ENCODE results near the gene INVS.
"Not testable (repeated sequence)": the region's sequence is repeated elsewhere in the genome, so short reads cannot be mapped to it uniquely, and the experiment has no call there.

Gene INVS

DNA sequence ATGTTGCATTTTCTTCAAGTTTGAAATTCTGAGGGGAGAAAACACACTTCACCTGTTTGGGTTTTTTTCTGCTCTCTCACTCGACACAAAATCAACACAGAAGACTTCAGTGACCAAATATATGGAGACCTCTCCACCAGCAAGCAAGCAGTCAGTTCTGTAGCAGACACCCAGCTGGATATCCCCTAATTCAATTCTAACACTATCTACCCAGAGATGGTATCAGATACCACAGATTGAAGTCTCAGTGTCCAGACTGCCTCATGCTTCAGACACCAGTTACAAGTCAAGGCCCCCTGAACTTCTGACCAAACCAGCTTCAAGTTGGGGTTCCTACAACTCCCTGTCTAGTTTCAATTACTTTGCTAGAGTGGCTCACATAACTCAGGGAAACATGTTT lies 97.8 kb downstream of the INVS start:
- DNase-seq (ENCODE audit: low read depth): no peak

DNA sequence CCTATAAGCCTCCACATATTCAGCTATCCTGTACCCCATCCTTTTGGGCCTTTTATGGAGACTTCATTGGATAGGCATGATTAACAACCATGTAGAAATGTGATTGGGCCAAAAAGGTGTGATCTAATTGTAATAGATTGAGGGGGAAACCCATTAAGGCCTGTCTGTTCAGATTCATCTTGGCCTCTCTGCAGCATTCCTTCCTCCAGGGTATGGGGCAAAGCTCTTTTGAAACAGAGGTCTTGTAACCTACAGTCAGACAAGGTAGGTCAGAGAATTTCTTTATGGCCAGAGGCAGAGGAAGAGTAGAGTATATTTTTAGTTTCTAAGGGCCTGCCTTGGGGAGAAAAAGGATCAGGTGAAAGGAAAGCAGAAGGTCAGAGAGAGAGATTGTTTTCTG lies 98.5 kb downstream of the INVS start:
- no peak for DNase-seq (ENCODE audit: low read depth)

DNA sequence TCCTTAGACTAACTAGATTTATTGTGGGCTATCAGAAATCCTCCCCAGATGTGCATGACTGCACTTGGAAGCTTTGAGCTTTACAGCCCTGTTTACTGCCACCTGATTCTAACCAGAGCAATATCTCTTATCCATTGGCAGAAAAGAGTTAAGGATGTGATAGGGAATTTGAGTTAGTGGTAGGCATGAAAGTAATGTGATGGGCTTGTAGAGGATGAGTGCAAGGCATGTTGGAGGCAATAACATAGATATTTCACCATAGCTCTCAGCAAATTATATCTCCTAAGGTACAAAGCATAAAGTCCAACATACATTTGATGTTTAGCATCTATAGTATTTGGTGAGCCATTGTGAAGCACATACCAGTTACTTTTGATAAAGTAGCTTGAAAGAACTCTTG lies 103.8 kb downstream of the INVS start:
- DNase-seq (ENCODE audit: low read depth): no peak

DNA sequence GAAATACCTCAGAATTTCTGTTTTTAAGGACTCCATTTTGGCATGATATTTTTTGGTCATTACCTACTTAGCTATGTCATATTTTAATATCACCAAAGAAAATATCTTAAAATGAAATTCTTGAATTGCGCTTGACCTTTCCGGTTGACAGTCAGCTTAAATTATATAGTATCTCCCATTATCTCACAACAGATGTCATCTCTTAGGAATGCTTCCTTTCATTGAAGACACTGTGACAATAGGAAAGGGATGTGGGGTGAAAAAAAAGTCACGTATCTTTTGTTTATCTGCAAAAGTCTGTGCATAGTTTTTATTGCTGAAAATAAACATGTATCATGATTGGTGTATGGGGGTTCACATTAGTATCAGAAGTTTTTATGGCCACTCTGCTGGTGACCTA lies 105.8 kb downstream of the INVS start:
- no peak for DNase-seq (ENCODE audit: low read depth)

DNA sequence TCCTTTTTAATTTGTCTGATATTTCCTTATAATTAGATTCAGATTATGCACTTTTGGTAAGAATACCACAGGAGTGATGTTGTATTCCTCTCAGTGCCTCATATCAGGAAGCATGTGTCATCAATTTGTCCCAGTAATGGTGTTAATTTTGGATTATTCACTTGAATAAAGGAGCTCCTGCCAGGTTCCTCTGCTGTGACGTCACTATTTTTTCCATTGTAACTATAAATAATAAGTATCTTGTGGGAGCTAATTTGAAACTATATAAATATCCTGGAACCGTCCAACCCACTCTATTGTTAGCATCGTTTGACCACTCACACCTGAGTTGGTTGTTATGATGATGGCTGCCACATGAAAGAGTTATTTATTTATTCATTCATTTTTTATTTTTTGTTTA lies 107.9 kb downstream of the INVS start:
- DNase-seq (ENCODE audit: low read depth): no peak

DNA sequence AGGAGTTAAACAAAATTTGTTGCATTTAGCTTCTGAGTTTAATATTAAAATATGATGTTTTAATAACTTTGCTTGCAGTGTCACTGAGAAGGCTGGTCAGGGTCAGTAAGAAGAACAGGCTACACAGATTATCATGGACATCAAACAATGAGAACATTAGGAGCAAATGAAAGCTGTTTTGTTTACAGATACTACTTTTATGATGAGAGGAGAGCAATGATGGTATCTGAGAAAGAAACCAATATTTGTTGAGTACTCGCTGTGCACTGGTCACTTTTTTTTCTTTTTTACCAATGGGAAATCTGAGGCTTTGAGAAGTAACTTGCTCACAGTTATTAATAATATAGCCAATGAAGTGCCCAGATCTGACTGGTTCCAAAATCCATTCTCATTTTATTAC lies 109.6 kb downstream of the INVS start:
- DNase-seq (ENCODE audit: low read depth): no peak

DNA sequence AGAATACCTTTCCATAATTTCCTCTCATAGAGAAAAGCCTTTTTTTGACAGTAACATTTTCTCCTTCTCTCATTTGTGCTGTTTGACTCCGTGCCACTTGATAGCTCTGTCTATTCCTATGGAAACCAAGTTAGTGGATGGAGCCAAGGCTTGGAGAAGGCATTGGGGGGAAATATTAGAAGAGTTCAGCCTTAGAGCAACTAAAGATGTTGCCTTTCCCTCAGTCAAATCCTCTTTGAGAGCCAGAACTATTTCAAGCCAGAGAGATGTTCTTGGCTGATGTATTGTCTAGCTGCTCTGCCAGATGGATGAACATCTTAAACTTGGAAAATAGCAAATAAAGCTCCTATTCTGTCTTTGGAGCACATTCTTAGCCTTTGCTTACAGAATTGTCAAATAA lies 112.4 kb downstream of the INVS start:
- DNase-seq (ENCODE audit: low read depth): no peak

DNA sequence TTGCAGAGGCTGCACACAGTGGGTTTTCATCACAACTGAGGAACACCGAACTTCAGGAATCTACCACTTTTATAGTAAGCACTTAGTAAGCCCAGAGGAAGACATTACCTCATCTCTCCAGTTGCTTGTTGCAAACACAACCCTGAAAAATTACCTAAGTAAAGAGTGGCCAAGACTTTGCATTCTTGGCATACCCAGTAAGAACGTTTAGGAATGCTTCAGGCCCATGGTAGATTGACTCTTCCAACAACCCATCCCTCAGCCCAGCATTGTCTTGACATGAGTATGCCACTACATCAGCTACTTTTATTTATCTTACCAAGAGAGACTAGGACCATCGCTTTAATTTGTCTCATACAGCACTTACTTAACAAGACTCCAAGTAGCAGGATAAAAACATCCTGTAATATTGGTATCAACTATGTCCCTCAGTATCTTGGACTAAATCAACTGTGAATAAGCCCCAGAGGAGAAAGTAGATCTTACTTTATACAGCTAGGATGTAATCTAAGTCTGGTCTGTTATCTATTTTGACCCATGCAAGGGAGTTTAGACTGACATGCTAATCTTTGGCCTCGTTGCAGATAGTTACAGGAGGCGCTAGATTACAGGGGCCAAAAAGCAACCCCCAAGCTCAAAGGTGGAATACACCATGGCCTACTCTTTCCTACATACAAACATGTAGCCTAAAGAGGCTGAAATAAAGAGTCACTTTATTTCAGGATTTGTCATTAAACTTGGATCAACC lies 114.9 kb downstream of the INVS start:
- DNase-seq (ENCODE audit: low read depth): no peak

DNA sequence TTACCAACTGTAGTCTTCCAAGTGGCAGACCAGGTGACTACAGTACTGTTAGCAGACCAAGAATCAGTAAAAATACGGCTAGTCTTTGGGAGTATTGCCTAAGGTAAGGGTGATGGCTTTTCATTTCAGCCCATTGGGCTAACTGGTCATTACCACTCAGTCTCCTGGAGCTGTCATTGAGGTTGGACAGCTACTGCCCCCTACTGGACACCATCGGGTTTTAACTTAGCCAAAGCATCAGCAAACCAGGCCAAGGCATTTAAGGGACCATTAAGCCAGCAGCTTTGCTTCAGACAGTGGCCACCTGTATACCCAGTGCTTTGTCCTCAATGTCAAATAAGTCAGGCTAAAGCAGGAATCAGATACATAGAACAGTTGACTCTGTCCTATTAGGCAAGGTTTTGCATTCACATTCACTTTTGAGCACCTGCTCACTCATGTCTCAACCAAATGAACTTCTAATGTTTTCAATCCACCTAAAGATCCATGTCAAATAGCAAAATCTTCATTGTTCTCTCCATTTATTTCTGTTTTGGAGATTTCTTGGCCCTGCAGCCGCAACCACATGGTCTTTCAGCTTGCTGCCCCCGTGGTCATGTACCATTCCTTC lies 117.2 kb downstream of the INVS start:
- peak; percentile 18 for DNase-seq (ENCODE audit: low read depth)

DNA sequence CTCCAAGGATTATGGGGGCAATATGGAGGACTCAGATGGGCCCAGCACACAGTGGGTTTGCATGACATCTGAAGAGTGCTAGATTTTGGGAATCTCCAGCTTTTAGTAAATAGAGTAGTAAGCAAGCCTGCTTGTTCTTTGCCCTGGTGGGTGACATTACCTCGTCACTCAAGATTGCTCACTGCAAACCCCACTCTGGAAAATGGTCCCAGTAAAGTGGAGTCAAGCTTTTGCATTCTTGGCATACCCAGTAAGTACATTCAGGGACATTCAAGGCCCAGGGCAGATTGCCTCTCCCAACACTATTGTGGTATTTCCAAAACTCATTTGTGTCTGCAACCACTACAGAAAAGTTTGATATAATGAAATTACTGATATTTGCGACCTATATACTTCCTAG lies 118.5 kb downstream of the INVS start:
- no peak for DNase-seq (ENCODE audit: low read depth)

DNA sequence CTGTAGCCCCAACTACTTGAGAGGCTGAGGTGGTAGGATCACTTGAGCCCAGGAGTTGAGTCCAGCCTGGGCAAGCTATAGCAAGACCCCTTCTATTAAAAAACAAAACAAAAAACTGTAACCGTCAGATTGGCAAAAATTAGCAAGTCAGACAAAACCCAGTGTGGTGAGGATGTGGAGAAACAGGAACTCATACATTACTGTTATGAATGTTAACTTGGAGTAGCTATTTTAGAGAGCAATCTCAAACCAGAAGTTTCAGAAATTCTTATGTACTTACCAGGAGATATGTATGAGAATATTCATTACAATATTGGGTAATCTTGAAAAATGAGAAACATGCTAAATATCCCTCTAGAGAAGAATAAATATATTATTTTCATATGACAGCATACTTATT lies 120.3 kb downstream of the INVS start:
- DNase-seq (ENCODE audit: low read depth): no peak

DNA sequence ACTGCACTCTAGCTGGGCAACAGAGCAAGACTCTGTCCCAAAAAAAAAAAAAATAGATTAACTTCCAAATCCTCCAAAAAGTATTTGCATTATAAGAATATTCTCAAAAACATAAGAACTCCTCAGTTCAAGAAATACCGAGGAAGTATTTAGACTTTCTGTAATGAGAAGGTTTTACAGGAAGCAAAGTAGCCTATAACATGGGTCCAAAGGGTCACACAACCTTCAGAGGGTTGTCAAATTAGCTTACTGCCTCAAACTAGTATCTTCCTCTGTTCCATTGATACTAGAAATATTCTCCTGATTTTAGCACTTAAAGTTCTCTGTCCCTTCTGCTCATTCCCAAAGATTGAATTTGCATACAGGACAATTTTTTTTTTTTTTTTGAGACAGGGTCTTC lies 121.9 kb downstream of the INVS start:
- no peak for DNase-seq (ENCODE audit: low read depth)

DNA sequence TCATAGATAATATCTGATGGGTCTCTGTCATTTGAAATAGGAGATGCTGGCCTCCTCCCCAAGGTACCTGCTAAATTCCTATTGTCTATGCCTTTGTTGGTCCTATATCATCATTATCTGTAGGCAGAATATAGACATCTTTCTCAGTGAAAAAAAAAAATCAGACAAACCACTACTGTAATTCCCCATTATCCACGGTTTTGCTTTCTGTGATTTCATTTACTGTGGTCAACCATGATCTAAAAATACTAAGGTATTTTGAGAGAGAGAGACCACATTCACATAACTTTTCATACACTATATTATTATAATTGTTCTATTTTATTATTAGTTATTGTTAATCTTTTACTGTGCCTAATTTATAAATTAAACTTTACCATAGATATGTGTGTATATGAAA lies 122.5 kb downstream of the INVS start:
- DNase-seq (ENCODE audit: low read depth): no peak

DNA sequence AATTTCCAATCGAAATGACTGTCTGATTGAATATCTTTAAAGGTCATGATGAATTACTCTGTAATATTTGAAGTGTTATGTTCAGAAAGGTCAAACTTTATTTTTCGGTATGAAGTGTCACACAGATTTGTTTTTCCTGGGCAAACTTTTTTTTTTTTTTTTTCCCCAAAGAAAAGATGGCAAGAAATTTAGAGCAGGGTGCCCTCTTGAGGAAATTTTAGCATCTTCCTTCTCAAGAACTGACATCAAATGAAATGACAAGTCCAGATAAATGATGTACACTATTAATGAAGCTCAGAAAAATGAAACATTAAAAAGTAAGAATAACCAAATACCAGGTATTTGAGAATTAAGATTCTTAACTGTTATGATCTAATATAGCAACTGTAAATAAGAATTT lies 123.6 kb downstream of the INVS start:
- DNase-seq (ENCODE audit: low read depth): no peak

DNA sequence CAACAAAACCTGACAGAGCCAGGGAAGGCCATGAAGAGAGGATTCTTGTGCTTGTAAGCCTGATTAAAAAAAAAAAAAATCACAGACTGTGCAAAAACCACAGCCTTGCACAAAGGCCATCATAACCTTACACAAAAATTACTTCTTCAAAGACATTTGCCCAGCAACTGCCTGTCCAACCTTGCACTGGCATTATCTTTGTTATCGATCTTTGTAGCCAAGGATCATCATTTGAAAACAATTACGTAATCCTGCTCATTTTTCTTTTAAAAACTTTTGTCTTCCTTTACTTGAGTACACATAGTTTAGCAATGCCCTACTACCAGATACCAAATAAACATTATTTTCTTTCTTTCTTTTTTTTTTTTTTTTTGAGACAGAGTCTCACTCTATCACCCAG lies 128.6 kb downstream of the INVS start:
- DNase-seq (ENCODE audit: low read depth): no peak

DNA sequence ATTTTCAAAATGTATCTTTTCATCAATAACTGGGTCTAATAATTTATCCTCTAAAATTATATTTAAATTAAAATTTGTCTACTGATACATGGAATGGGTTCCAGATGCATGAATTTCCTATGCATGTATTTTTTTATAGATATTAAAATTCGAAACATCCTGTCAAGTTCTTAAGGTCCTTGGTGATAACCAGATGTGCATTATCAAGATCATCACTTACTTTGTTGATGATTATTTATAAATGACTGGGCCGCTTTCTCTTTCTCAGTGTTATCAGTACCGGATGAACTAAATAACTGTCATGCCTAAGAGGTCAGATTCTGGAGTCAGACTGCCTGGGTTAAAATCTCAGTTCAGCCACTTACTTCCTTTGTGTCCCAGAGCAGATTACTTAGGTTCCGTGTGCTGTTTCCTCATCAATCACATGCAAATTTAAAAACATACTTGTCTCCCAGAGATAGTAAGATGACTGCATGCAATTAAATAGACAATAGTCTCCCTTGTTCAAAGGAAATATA lies 129.4 kb downstream of the INVS start:
- no peak for DNase-seq (ENCODE audit: low read depth)

DNA sequence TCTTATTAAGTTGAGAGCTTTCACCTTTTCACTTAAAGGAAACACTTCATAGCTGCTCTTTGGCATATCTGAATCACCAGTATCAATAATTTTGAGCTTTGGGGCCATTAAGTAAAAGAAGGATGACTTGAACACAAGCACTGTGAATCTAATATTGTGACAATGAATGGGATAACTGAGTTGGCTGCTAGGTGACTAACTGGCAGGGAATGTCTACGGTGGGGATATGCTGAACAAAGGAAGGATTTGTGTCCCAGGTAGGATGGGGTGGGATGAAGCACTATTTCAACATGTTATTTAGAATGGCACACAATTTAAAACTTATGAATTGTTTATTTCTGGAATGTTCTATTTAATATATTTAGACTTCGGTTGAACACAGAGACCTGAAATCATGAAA lies 130.1 kb downstream of the INVS start:
- DNase-seq (ENCODE audit: low read depth): no peak

DNA sequence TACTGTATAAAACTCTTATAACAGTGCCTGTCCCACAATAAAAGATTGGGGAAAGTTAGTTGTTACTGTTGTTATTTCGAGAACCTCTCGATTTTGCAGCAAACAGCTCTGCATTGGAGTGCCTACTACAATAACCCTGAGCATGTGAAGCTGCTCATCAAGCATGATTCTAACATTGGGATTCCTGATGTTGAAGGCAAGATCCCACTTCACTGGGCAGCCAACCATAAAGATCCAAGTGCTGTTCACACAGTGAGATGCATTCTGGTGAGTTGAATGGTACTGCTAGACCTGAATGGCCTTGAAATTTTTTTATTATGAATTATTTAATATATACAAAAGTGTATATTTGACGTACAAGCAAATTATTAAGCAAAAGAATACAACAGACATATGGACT lies 130.5 kb downstream of the INVS start:
- no peak for DNase-seq (ENCODE audit: low read depth)

DNA sequence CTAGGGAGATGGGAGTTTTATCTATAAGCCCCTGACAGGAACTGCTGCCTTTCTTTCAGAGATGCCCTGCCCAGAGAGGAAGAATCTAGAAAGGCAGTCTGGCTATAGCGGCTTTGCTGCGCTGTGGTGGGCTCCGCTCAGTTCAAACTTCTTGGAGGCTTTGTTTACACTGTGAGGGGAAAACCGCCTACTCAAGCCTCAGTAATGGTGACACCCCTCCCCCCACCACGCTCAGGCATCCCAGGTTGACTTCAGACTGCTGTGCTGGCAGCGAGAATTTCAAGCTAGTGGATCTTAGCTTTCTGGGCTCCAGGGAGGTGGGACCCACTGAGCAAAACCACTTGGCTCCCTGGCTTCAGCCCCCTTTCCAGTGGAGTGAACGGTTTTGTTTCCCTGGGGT lies 137.9 kb downstream of the INVS start:
- DNase-seq (ENCODE audit: low read depth): not testable (repeated sequence)

DNA sequence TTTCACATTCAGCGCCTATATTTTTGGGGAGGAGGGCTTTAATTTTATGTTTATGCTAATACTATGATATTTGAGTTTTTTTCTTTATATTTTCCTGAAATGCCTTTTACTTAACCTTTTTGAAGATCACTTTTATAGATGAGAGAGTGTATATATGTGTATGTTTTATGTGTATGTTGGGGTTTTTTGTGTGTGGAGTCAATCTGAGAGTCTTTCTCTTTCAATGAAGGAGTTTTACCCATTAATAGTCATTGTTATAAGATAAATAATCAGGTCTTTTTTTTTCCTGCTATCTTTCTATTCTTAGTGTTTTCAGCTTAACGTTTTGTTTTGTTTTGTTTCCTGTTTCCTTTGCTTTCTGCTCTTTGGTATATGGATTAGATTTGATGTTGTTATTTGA lies 141.5 kb downstream of the INVS start:
- no peak for DNase-seq (ENCODE audit: low read depth)

DNA sequence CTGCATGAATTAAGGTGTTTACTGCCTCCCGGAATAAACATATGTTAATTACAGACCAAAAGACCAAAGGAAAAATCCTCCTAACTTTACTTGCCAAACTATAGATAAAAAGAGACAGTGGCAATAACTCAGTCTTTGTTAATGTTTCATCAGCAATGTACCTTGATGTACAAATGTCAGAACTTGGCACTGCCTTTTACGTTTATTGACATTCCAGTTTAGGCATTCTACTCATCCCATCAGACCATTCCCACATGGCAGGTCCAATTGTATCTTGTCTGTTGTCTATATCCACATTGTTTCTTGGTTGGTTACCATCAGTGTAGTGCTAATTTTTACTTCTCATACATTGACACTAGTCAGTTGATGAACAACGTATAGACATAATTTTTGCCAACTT lies 168.2 kb downstream of the INVS start:
- no peak for DNase-seq (ENCODE audit: low read depth)

DNA sequence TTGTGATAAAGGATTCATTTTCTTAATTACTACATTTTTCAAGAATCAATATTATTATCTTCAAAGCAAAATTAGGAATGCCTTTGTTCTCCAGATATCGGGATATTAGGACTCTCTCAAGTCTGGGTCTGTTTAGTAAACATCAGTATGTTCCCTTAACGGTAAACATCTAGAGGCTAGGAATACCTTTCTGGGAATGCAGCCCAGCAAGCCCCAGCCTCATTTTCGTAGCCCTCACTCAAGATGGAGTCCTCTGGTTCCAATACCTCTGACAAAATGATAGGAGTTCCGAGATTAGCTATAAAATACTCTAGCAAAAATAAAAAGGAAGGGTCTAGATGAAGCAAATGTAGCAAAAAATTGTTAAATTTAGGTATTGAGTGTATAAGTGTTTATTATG lies 169.2 kb downstream of the INVS start:
- no peak for DNase-seq (ENCODE audit: low read depth)

DNA sequence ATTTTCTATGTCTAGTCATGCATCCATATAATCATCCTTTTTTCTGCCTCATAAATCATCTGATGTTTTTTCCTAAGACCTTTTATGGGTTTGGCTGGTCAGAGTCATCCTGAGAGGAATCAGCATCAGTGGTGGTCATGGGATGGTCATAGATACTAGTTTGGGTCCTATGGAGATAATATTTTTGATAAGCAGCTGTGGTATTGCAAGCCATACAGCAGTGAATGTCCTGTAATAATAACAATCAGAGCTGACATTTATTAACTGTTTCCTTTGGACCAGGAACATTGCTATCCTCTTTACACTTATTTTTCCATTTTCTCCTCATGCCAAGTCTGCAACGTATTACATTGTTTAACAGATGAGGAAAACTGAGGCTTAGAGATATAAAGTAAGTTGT lies 170.6 kb downstream of the INVS start:
- DNase-seq (ENCODE audit: low read depth): no peak

All from T follicular helper cell (primary cell).